HEK293 (cell line): ENCODE data around the gene EXOSC7.

ENCODE experiments used
- CTCF ChIA-PET: fragments of 350-600 bp; formaldehyde crosslinking; extraction: SDS; loops from one replicate; lab custom pipeline; 2021; ENCODE audit warnings: antibody characterized with exemption; lab: Yijun Ruan, JAX
- POLR2A ChIA-PET: fragments of 300-600 bp; formaldehyde crosslinking; extraction: SDS; loops from one replicate; lab custom pipeline; 2020; ENCODE audit warnings: antibody characterized with exemption, inconsistent platforms; lab: Yijun Ruan, JAX
- H3K27ac ChIP-seq: fragments of 200-500 bp; sonication (Bioruptor generic); 2 replicates; pipeline ENCODE4 v1.5.1; 2014; ENCODE audit warnings: low read depth, low read length, control low read depth, inconsistent platforms; ENCODE audit errors: extremely low read depth
- H3K36me3 ChIP-seq, 2 experiments: fragments of 200-500 bp in 1 of 2; sonication (Bioruptor generic) in 1 of 2; 1 replicate in 1 of 2; 2 replicates in 1 of 2; pipeline ENCODE4 v1.5.1; 2014 to 2017; ENCODE audit warnings: inconsistent platforms in 2 of 2, low read length in 2 of 2; ENCODE audit not compliant: control insufficient read depth in 2 of 2, insufficient read depth in 1 of 2
- H3K4me1 ChIP-seq: fragments of 200-500 bp; sonication (Bioruptor generic); 2 replicates; pipeline ENCODE4 v1.5.1; 2014; ENCODE audit warnings: mild to moderate bottlenecking, low read length, inconsistent platforms; ENCODE audit not compliant: control insufficient read depth, insufficient read depth
- H3K4me3 ChIP-seq: 2 replicates; pipeline ENCODE4 v1.5.1; 2011; ENCODE audit warnings: low read depth, mild to moderate bottlenecking, control low read depth, low read length, moderate library complexity
- H3K9me3 ChIP-seq: fragments of 200-500 bp; sonication (Bioruptor generic); 2 replicates; pipeline ENCODE4 v1.5.1; 2014; ENCODE audit warnings: low read depth, low read length, inconsistent platforms; ENCODE audit not compliant: control insufficient read depth, insufficient read depth
- GLIS1 ChIP-seq: fragments of 450-650 bp; formaldehyde crosslinking; IDR thresholded peaks from 2 replicates; pipeline ENCODE4 v1.5.1; 2016; ENCODE audit warnings: missing biosample characterization, missing genetic modification characterization
- KLF1 ChIP-seq: fragments of 450-650 bp; formaldehyde crosslinking; IDR thresholded peaks from 2 replicates; pipeline ENCODE4 v1.5.1; 2016; ENCODE audit warnings: missing biosample characterization, missing genetic modification characterization
- MEIS1 ChIP-seq: sonication (generic); formaldehyde crosslinking; IDR thresholded peaks from 2 replicates; pipeline ENCODE4 v1.8.1; 2022; ENCODE audit warnings: missing genetic modification reagents, mild to moderate bottlenecking, borderline replicate concordance
- ZBTB21 ChIP-seq: fragments of 450-650 bp; formaldehyde crosslinking; IDR thresholded peaks from 2 replicates; pipeline ENCODE4 v1.5.1; 2017; ENCODE audit warnings: missing biosample characterization, missing genetic modification characterization
- ZFP3 ChIP-seq: fragments of 450-650 bp; formaldehyde crosslinking; IDR thresholded peaks from 2 replicates; pipeline ENCODE4 v1.5.1; 2016; ENCODE audit warnings: low read depth, missing biosample characterization, missing genetic modification characterization
- ZIC2 ChIP-seq: fragments of 450-650 bp; formaldehyde crosslinking; IDR thresholded peaks from 2 replicates; pipeline ENCODE4 v1.5.1; 2016; ENCODE audit warnings: missing biosample characterization, missing genetic modification characterization
- ZNF18 ChIP-seq: fragments of 450-650 bp; formaldehyde crosslinking; IDR thresholded peaks from 2 replicates; pipeline ENCODE4 v1.5.1; 2016; ENCODE audit warnings: missing biosample characterization, missing genetic modification characterization
- ZNF280D ChIP-seq: fragments of 450-650 bp; formaldehyde crosslinking; IDR thresholded peaks from 2 replicates; pipeline ENCODE4 v1.5.1; 2016; ENCODE audit warnings: missing biosample characterization, missing genetic modification characterization
- ZNF302 ChIP-seq: fragments of 450-650 bp; formaldehyde crosslinking; IDR thresholded peaks from 2 replicates; pipeline ENCODE4 v1.5.1; 2016; ENCODE audit warnings: missing biosample characterization, missing genetic modification characterization, low read depth
- ZNF449 ChIP-seq: fragments of 450-650 bp; formaldehyde crosslinking; IDR thresholded peaks from 2 replicates; pipeline ENCODE4 v1.5.1; 2017; ENCODE audit warnings: missing biosample characterization, mild to moderate bottlenecking, missing genetic modification characterization, moderate library complexity
- ZNF510 ChIP-seq: fragments of 450-650 bp; formaldehyde crosslinking; IDR thresholded peaks from 2 replicates; pipeline ENCODE4 v1.5.1; 2018; ENCODE audit warnings: mild to moderate bottlenecking, missing genetic modification characterization, missing biosample characterization; ENCODE audit not compliant: insufficient replicate concordance
- ZNF544 ChIP-seq: fragments of 450-650 bp; formaldehyde crosslinking; IDR thresholded peaks from 2 replicates; pipeline ENCODE4 v1.5.0; 2017; ENCODE audit warnings: missing biosample characterization, missing genetic modification characterization
- ZNF747 ChIP-seq: fragments of 450-650 bp; formaldehyde crosslinking; IDR thresholded peaks from 2 replicates; pipeline ENCODE4 v1.5.1; 2016; ENCODE audit warnings: missing biosample characterization, missing genetic modification characterization
- ZSCAN23 ChIP-seq: fragments of 450-650 bp; formaldehyde crosslinking; IDR thresholded peaks from 2 replicates; pipeline ENCODE4 v1.5.1; 2016; ENCODE audit warnings: missing biosample characterization, missing genetic modification characterization
- ZSCAN4 ChIP-seq: fragments of 450-650 bp; formaldehyde crosslinking; IDR thresholded peaks from 2 replicates; pipeline ENCODE4 v1.5.1; 2017; ENCODE audit warnings: missing biosample characterization, missing genetic modification characterization

EXOSC7 gene

GRCh38 chr3:45021524-45022297 is 45.7 kb downstream of the EXOSC7 start:
- Histone ChIP-seq H3K36me3 (no peaks in the 10 kb centered on the region), H3K9me3 (no peaks in the 10 kb centered on the region), H3K4me1 (0 out of 2 replicates have a peak, but pooled peaks cover 2% of the 10 kb centered on the region), H3K27ac (no peak overlapping the region), H3K4me3 (no peak overlapping the region)
- POLR2A ChIA-PET, result no interaction called here
- no peak for TF ChIP-seq ZNF18 (tag by site-specific recombination)
- no peak for TF ChIP-seq ZSCAN23
- peak; percentile 35; the same call in 1 of the 2 replicates for TF ChIP-seq KLF1 (tag by site-specific recombination)
- CTCF ChIA-PET, result interaction anchor here (0.7 to 1.2 kb wide), 2 partner anchors 17 to 73 kb away, joined by 3 read pairs; no protein-coding TSS in a partner anchor

- ChIA-PET POLR2A (no interaction called here), CTCF (no interaction called here)
- no peaks in the 10 kb centered on the region for H3K9me3 ChIP-seq
- no peak overlapping the region for H3K4me3 ChIP-seq
- H3K27ac ChIP-seq, result no peak overlapping the region
- H3K4me1 ChIP-seq, result 0 out of 2 replicates have a peak, but pooled peaks cover 2% of the 10 kb centered on the region
- no peaks in the 10 kb centered on the region for H3K36me3 ChIP-seq
- no peak for TF ChIP-seq ZFP3
- TF ChIP-seq ZSCAN4 (tag by site-specific recombination), result no peak
- TF ChIP-seq MEIS1 (CRISPR knock-in tag), result no peak
- no peak for TF ChIP-seq ZNF544 (tag by site-specific recombination)
- no peak for TF ChIP-seq ZNF510 (tag by site-specific recombination)
- TF ChIP-seq KLF1 (tag by site-specific recombination), result peak; percentile 76
- no peak for TF ChIP-seq ZNF302 (tag by site-specific recombination)
- TF ChIP-seq ZIC2 (tag by site-specific recombination), result peak; percentile 12; the same call in 1 of the 2 replicates
- TF ChIP-seq GLIS1, result peak; percentile 76
- TF ChIP-seq ZNF280D (tag by site-specific recombination), result no peak
- no peak for TF ChIP-seq ZNF747 (tag by site-specific recombination)
- TF ChIP-seq ZBTB21 (tag by site-specific recombination), result no peak
- TF ChIP-seq ZNF449 (tag by site-specific recombination), result no peak
Observed at GRCh38 chr3:45023675-45024074, 47.6 kb downstream of the EXOSC7 start.
